ENCODE data around the gene STX10.

The STX10 gene

GRCh38 chr19:13118424-13119193 lies 31.6 kb downstream of the STX10 start:
- peak in 1 of 2 donors; percentile 65 for DNase-seq

- DNase-seq: peak; percentile 91
These were observed 32.3 kb downstream of the STX10 start, which contains the start of gene NACC1 for GRCh38 chr19:13117772-13118423. Gene NACC1 (plus strand): TSS chr19:13118264. CDS start chr19:13135208, 16,944 bp downstream.

DNA sequence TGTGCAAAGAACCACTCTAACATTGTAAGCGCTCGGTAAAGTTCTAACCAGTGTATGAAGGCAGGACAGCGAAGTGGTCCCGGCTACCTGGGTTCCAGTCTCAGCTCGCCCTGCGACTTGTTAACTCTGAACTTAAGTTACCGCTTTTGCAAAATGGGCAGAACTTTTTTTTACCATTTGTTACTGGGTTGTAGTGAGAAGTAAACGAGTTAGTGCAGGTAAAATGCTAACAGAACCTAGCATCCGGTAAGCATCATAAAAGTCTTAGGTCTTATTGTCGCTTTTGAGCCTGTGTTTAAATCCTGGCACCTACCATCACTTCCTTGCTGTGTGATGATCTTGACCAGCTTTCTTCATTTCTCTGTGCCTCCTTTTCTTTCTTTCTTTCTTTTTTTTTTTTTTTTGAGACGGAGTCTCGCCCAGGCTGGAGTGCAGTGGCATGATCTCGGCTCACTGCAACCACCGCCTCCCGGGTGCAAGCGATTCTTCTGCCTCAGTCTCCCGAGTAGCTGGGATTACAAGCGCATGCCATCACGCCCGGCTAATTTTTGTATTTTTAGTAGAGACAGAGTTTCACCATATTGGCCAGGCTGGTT lies 32.9 kb downstream of the STX10 start:
- no peak for DNase-seq

DNA sequence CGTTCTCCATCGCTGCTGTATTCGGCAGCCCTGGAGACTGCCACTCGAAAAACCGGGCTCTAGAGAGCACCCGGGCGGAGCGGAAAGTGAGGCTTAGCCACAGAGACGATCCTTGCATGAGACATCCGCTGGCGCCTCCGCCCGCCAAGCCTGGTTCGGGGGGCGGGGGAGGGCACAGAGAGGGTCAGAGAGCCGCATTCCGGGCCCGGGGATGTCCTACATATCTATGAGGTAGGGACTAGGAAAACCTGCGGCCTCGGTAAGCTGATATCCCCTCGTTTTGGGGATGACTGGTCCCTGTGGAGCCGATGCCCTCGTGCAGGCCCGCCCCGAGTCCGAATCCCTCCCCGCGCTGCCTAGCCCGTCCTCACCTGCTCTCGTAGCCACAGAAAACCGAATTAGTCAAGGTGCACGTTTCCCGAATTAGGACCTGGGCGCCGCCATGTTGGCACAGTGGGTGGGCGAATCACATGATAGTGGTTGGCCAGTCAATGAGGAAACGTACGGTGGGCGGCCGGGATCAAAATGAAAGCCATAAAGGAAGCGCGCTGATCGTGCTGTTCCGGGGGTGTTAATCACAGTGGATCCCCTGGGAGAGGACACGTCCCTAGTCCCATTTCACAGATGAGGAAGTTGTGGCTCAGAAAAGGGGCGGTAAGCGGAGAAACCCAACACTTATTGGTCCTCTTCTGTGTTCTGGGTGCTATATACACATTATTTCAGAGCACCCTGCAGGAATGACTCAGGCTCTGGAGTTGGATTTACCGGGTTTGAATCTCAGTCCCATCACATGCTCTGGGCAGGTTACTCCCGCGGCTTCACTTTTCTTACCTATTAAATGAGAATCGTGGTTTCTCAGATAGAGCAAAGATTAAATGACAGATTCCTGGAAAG lies 33.6 kb downstream of the STX10 start, which contains the start of gene TRMT1:
TSS of gene TRMT1 (minus strand) at position 459 of the 894 bp plus-strand sequence. CDS start at position 118, 341 bp downstream.
- peak; percentile 94 to 95 for DNase-seq

- DNase-seq: no peak
These were observed 34.3 kb downstream of the STX10 start for GRCh38 chr19:13115936-13116281.

DNA sequence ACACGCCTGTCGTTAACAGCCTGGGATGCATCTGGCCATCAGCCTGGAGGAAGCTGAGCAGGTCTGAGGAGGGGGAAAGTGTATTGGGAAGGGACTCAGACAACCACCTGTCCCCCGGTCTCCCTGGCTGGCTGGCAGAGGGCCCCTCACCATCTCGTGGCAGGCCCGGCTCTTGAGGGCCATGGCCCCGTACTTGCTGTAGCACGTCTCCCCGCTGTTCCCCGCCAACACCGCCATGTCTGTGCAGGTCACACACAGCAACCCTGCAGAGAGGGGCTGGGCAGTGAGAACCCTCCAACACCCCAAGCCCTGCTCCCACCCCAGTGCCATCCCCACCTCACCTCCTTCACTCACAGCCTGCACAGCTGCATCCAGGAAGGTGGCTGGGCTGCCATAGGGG lies 37.6 kb downstream of the STX10 start:
- DNase-seq: no peak

- no peak for DNase-seq
These were observed 40.0 kb downstream of the STX10 start for GRCh38 chr19:13110099-13110610.

GRCh38 chr19:13109361-13110098 lies 40.6 kb downstream of the STX10 start:
- no peak for DNase-seq

DNA sequence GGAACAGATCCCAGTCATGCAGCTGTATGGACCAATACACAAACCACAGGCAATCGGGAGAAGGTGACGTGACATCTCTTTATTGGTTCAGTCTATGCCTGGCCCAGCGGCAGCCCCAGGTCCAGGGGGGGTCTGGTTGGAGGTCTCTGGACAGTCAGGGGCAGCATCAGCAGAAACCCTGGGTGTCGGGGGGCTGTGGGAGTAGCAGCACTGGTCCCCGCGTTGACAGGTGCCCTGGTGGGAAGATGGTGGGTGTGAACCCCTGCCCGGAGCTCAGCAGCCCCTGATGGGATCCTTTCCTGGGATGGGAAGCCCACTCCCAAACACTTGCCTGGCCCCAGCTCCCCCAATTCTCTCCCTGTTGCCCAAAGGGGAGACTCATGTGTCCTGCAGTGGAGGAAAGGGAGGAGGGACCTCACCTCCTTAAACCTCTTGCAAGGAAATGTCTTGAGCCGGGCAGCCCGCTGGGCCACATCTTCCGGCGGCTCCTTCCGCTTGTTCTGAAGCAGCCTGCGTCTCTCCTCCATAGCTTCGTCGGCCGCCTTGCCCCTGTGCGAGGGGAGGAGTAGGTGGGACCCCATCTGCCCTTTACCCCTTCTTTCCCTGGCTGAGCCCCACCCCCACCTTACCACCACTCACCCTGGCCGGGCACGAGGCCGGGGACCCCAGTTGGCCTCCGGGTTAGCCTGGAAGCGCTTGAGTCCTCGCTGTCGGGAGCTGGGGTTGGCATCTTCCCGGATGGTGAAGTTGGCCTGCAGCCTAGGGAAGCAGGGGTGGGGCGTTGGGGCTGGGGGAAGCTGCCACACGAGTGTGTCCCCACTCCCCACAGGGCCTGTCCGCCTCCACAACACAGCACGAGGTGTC lies 45.1 kb downstream of the STX10 start:
- DNase-seq: no peak

GRCh38 chr19:13104360-13104847 lies 45.8 kb downstream of the STX10 start:
- peak; percentile 74 to 80 for DNase-seq

GRCh38 chr19:13103581-13104359 lies 46.4 kb downstream of the STX10 start:
- no peak for DNase-seq

GRCh38 chr19:13102666-13103580 lies 47.3 kb downstream of the STX10 start, which contains the start of gene LYL1:
Gene LYL1 (minus strand): TSS chr19:13102858. CDS start chr19:13101171, 1,687 bp downstream.
- DNase-seq: peak in 1 of 2 donors; percentile 64

DNA sequence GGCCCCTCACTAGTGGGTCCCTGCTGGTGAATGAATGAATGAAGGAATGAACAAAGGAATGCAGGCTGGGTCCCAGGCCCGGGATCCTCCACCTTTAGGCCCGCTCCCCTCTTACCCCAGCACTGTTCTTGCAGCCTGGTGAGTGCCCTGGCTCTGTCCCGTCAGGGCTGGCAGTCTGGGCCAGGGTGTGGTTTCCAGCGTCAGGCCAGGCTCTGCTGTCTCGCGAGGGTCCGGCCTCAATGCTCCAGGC lies 47.8 kb downstream of the STX10 start:
- no peak for DNase-seq

DNA sequence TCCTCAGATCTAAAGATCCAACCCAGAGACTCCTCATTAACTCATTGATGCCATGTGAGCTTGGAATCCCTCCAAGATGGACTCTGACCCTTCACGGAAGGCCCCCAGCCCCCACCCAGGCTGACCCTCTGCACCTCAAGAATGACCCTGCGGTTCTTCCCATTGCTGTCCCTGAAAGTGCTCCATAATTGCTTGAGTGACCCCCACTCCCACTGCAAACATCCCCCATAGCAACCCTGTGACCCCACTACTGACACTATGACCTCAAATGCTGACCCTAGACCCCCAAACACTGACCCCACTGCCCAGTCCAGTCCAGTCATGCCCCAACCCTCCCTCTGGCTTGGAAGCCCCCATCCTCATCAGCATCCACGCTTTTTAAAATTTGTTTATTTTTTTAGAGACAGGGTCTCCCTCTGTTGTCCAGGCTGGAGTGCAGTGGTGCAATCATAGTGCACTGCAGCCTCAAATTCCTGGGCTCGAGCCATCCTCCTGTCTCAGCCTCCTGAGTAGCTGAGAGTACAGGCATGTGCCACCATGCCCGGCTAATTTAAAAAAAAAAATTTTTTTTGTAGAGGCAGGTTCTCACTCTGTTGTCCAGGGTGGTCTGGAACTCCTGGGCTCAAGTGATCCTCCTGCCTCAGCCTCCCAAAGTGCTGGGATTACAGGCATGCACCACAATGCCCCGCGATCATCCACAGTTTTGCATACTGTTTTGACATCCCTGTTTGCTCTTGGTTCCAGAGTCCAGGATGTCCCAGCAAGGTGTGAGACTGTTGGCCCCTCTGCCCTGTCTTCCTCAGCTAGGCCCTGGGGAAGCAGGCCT lies 48.4 kb downstream of the STX10 start:
- DNase-seq: no peak

GRCh38 chr19:13100841-13101589 lies 49.2 kb downstream of the STX10 start:
- DNase-seq: no peak

GRCh38 chr19:13100031-13100588 lies 50.1 kb downstream of the STX10 start:
- DNase-seq: peak; percentile 72 to 73
